ENCODE results near the gene KIRREL3. TPM values are rescaled to one million over a fixed set of nuclear protein-coding genes. Genes with fewer than 3 reads are reported as not detected.

Gene KIRREL3
- total RNA-seq, 5 donors from 2014 or later (not counting 1 experiment from before 2014, with no cell fraction given), result not detected

- H3K27me3 ChIP-seq (replicated peaks in 1 of 2; ENCODE audit: control insufficient read depth in 2 of 2, extremely low read depth in 1 of 2, insufficient read depth in 2 of 2, low read length in 1 of 2), result peaks cover 0 to 26% of the 10 kb centered on the region in 2 experiments
- no peaks in the 10 kb centered on the region for H3K4me1 ChIP-seq (ENCODE audit: control insufficient read depth in 1 of 2, extremely low read depth in 1 of 2, insufficient read depth in 2 of 2, low read length in 2 of 2)
- H3K9me3 ChIP-seq, result no peaks in the 10 kb centered on the region
- CTCF ChIA-PET, result no interaction called here
- POLR2A ChIA-PET, result no interaction called here
- no peak overlapping the region for H3K27ac ChIP-seq (ENCODE audit: low read length)
- Mint-ChIP-seq H3K4me1 (no peaks in the 10 kb centered on the region), H3K27ac (no peak overlapping the region), H3K36me3 (no peaks in the 10 kb centered on the region), H3K4me3 (no peak overlapping the region), H3K27me3 (peaks cover 11 to 13% of the 10 kb centered on the region in 2 donors), H3K9me3 (no peaks in the 10 kb centered on the region)
- WGBS (ENCODE audit: insufficient coverage), result 96% methylated on average over 5 of the region's 10 CpGs
- ATAC-seq (replicated peaks in 1 of 4), result no peak
- no peak overlapping the region for H3K4me3 ChIP-seq (ENCODE audit: control insufficient read depth in 1 of 2, extremely low read depth in 1 of 2, low read length in 1 of 2)
- DNase-seq, result no peak
- H3K36me3 ChIP-seq (ENCODE audit: control insufficient read depth in 2 of 2, extremely low read depth in 1 of 2, insufficient read depth in 1 of 2, low read length in 1 of 2), result no peaks in the 10 kb centered on the region
These were observed 505.7 kb downstream of the KIRREL3 start for GRCh38 chr11:126494831-126495230.

GRCh38 chr11:126492331-126493082 is 508.1 kb downstream of the KIRREL3 start:
- POLR2A ChIA-PET, result no interaction called here
- ATAC-seq (replicated peaks in 1 of 4) (no peak), DNase-seq (no peak)
- peaks cover 2 to 6% of the 10 kb centered on the region in 2 donors for H3K27me3 Mint-ChIP-seq
- H3K4me1 Mint-ChIP-seq, result no peaks in the 10 kb centered on the region
- Histone ChIP-seq H3K27me3 (replicated peaks in 1 of 2; ENCODE audit: control insufficient read depth in 2 of 2, extremely low read depth in 1 of 2, insufficient read depth in 2 of 2, low read length in 1 of 2) (peaks cover 0 to 14% of the 10 kb centered on the region in 2 experiments), H3K4me3 (ENCODE audit: control insufficient read depth in 1 of 2, extremely low read depth in 1 of 2, low read length in 1 of 2) (no peak overlapping the region), H3K36me3 (ENCODE audit: control insufficient read depth in 2 of 2, extremely low read depth in 1 of 2, insufficient read depth in 1 of 2, low read length in 1 of 2) (no peaks in the 10 kb centered on the region), H3K9me3 (no peaks in the 10 kb centered on the region), H3K27ac (ENCODE audit: low read length) (no peak overlapping the region), H3K4me1 (ENCODE audit: control insufficient read depth in 1 of 2, extremely low read depth in 1 of 2, insufficient read depth in 2 of 2, low read length in 2 of 2) (no peaks in the 10 kb centered on the region)
- CTCF ChIA-PET, result interaction anchor here in 1 of 2 donors (0.9 kb wide), 1 partner anchor 12 kb away, joined by 4 read pairs; no protein-coding TSS in a partner anchor
- no peak overlapping the region for H3K4me3 Mint-ChIP-seq
- no peaks in the 10 kb centered on the region for H3K36me3 Mint-ChIP-seq
- no peaks in the 10 kb centered on the region for H3K9me3 Mint-ChIP-seq
- WGBS (ENCODE audit: insufficient coverage), result 89% methylated on average over 8 of the region's 13 CpGs
- H3K27ac Mint-ChIP-seq, result no peak overlapping the region

- WGBS (ENCODE audit: insufficient coverage), result 90% methylated on average over 12 of the region's 13 CpGs
- Mint-ChIP-seq H3K36me3 (no peaks in the 10 kb centered on the region), H3K27me3 (peaks cover 0 to 2% of the 10 kb centered on the region in 2 donors), H3K27ac (no peak overlapping the region), H3K4me1 (no peaks in the 10 kb centered on the region), H3K4me3 (no peak overlapping the region), H3K9me3 (no peaks in the 10 kb centered on the region)
- H3K36me3 ChIP-seq (ENCODE audit: control insufficient read depth in 2 of 2, extremely low read depth in 1 of 2, insufficient read depth in 1 of 2, low read length in 1 of 2), result no peaks in the 10 kb centered on the region
- no peaks in the 10 kb centered on the region for H3K9me3 ChIP-seq
- ChIA-PET CTCF (no interaction called here), POLR2A (no interaction called here)
- DNase-seq (no peak), ATAC-seq (replicated peaks in 1 of 4) (no peak)
- H3K27me3 ChIP-seq (replicated peaks in 1 of 2; ENCODE audit: control insufficient read depth in 2 of 2, extremely low read depth in 1 of 2, insufficient read depth in 2 of 2, low read length in 1 of 2), result peaks cover 0 to 13% of the 10 kb centered on the region in 2 experiments
- no peak overlapping the region for H3K27ac ChIP-seq (ENCODE audit: low read length)
- H3K4me1 ChIP-seq (ENCODE audit: control insufficient read depth in 1 of 2, extremely low read depth in 1 of 2, insufficient read depth in 2 of 2, low read length in 2 of 2), result no peaks in the 10 kb centered on the region
- H3K4me3 ChIP-seq (ENCODE audit: control insufficient read depth in 1 of 2, extremely low read depth in 1 of 2, low read length in 1 of 2), result no peak overlapping the region
These were observed 509.5 kb downstream of the KIRREL3 start for GRCh38 chr11:126491092-126491491.

- ChIA-PET POLR2A (no interaction called here), CTCF (interaction anchor here in 1 of 2 donors (1.3 kb wide), 1 partner anchor 9 kb away, joined by 5 read pairs; no protein-coding TSS in a partner anchor)
- H3K9me3 Mint-ChIP-seq, result no peaks in the 10 kb centered on the region
- Histone ChIP-seq H3K4me1 (ENCODE audit: control insufficient read depth in 1 of 2, extremely low read depth in 1 of 2, insufficient read depth in 2 of 2, low read length in 2 of 2) (no peaks in the 10 kb centered on the region), H3K9me3 (no peaks in the 10 kb centered on the region), H3K4me3 (ENCODE audit: control insufficient read depth in 1 of 2, extremely low read depth in 1 of 2, low read length in 1 of 2) (no peak overlapping the region), H3K36me3 (ENCODE audit: control insufficient read depth in 2 of 2, extremely low read depth in 1 of 2, insufficient read depth in 1 of 2, low read length in 1 of 2) (no peaks in the 10 kb centered on the region), H3K27me3 (replicated peaks in 1 of 2; ENCODE audit: control insufficient read depth in 2 of 2, extremely low read depth in 1 of 2, insufficient read depth in 2 of 2, low read length in 1 of 2) (peaks cover 0 to 9% of the 10 kb centered on the region in 2 experiments), H3K27ac (ENCODE audit: low read length) (no peak overlapping the region)
- no peak for DNase-seq
- no peaks in the 10 kb centered on the region for H3K36me3 Mint-ChIP-seq
- no peak overlapping the region for H3K27ac Mint-ChIP-seq
- 77% methylated on average over 12 of the region's 21 CpGs for WGBS (ENCODE audit: insufficient coverage)
- no peaks in the 10 kb centered on the region for H3K4me1 Mint-ChIP-seq
- no peak for ATAC-seq (replicated peaks in 1 of 4)
- no peak overlapping the region for H3K4me3 Mint-ChIP-seq
- peaks cover 0 to 2% of the 10 kb centered on the region in 2 donors for H3K27me3 Mint-ChIP-seq
These were observed 510.5 kb downstream of the KIRREL3 start for GRCh38 chr11:126489836-126490660.

GRCh38 chr11:126488591-126489370 is 511.8 kb downstream of the KIRREL3 start:
- Mint-ChIP-seq H3K4me3 (no peak overlapping the region), H3K36me3 (no peaks in the 10 kb centered on the region), H3K4me1 (no peaks in the 10 kb centered on the region), H3K9me3 (no peaks in the 10 kb centered on the region), H3K27ac (no peak overlapping the region), H3K27me3 (peaks cover 0 to 2% of the 10 kb centered on the region in 2 donors)
- H3K9me3 ChIP-seq, result no peaks in the 10 kb centered on the region
- POLR2A ChIA-PET, result no interaction called here
- no peaks in the 10 kb centered on the region for H3K4me1 ChIP-seq (ENCODE audit: control insufficient read depth in 1 of 2, extremely low read depth in 1 of 2, insufficient read depth in 2 of 2, low read length in 2 of 2)
- CTCF ChIA-PET, result interaction anchor here in 1 of 2 donors (1.3 kb wide), 1 partner anchor 8 kb away, joined by 5 read pairs; no protein-coding TSS in a partner anchor
- no peak overlapping the region for H3K4me3 ChIP-seq (ENCODE audit: control insufficient read depth in 1 of 2, extremely low read depth in 1 of 2, low read length in 1 of 2)
- H3K36me3 ChIP-seq (ENCODE audit: control insufficient read depth in 2 of 2, extremely low read depth in 1 of 2, insufficient read depth in 1 of 2, low read length in 1 of 2), result no peaks in the 10 kb centered on the region
- no peak for DNase-seq
- WGBS (ENCODE audit: insufficient coverage), result 84% methylated on average over 22 of the region's 23 CpGs
- peaks cover 0 to 6% of the 10 kb centered on the region in 2 experiments for H3K27me3 ChIP-seq (replicated peaks in 1 of 2; ENCODE audit: control insufficient read depth in 2 of 2, extremely low read depth in 1 of 2, insufficient read depth in 2 of 2, low read length in 1 of 2)
- ATAC-seq (replicated peaks in 1 of 4), result peak in 1 of 4 experiments; percentile 38
- H3K27ac ChIP-seq (ENCODE audit: low read length), result no peak overlapping the region

- 97% methylated on average over 6 of the region's 8 CpGs for WGBS (ENCODE audit: insufficient coverage)
- Histone ChIP-seq H3K27ac (ENCODE audit: low read length) (no peak overlapping the region), H3K36me3 (ENCODE audit: control insufficient read depth in 2 of 2, extremely low read depth in 1 of 2, insufficient read depth in 1 of 2, low read length in 1 of 2) (no peaks in the 10 kb centered on the region), H3K4me3 (ENCODE audit: control insufficient read depth in 1 of 2, extremely low read depth in 1 of 2, low read length in 1 of 2) (no peak overlapping the region), H3K4me1 (ENCODE audit: control insufficient read depth in 1 of 2, extremely low read depth in 1 of 2, insufficient read depth in 2 of 2, low read length in 2 of 2) (no peaks in the 10 kb centered on the region), H3K9me3 (no peaks in the 10 kb centered on the region), H3K27me3 (replicated peaks in 1 of 2; ENCODE audit: control insufficient read depth in 2 of 2, extremely low read depth in 1 of 2, insufficient read depth in 2 of 2, low read length in 1 of 2) (peaks cover 0 to 6% of the 10 kb centered on the region in 2 experiments)
- no peak overlapping the region for H3K4me3 Mint-ChIP-seq
- H3K9me3 Mint-ChIP-seq, result no peaks in the 10 kb centered on the region
- ChIA-PET POLR2A (no interaction called here), CTCF (no interaction called here)
- H3K27ac Mint-ChIP-seq, result no peak overlapping the region
- peaks cover 0 to under 1% of the 10 kb centered on the region in 2 donors for H3K27me3 Mint-ChIP-seq
- no peaks in the 10 kb centered on the region for H3K4me1 Mint-ChIP-seq
- no peaks in the 10 kb centered on the region for H3K36me3 Mint-ChIP-seq
- ATAC-seq (replicated peaks in 1 of 4) (no peak), DNase-seq (no peak)
These were observed 512.9 kb downstream of the KIRREL3 start for GRCh38 chr11:126487711-126488110.
